ENCODE data around the gene PPIL6.

DNA sequence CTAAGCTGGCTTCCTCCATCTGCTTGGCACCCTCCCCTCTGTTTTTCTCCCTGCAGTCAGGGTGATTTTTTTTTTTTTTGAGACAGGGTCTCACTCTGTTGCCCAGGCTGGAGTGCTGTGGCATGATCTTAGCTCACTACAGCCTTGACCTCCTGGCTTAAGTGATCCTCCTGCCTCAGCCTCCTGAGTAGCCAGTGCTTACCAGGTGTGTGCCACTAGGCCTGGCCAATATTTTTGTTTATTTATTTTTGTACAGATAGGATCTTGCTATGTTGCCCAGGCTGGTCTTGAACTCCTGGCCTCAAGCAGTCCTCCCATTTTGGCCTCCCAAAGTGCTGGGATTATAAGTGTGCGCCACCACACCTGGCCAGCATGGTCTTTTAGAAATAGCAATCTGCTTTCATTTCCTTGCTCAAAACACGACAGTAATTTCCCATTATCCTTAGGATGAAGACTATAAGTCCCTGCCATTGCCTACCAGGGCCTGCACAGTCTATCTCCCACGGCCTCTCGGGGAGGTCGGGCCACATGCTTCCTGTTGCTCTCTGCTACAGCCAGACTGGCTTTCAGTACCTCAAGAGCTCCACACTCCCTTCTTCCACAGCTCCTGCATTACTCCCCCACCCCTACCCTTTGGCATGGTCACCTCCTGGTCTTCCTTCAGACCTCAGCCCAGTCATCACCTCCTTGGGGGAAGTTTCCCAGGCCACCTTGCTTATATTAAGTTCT is 47.1 kb downstream of the PPIL6 start:
- TF ChIP-seq, protein P1, sequence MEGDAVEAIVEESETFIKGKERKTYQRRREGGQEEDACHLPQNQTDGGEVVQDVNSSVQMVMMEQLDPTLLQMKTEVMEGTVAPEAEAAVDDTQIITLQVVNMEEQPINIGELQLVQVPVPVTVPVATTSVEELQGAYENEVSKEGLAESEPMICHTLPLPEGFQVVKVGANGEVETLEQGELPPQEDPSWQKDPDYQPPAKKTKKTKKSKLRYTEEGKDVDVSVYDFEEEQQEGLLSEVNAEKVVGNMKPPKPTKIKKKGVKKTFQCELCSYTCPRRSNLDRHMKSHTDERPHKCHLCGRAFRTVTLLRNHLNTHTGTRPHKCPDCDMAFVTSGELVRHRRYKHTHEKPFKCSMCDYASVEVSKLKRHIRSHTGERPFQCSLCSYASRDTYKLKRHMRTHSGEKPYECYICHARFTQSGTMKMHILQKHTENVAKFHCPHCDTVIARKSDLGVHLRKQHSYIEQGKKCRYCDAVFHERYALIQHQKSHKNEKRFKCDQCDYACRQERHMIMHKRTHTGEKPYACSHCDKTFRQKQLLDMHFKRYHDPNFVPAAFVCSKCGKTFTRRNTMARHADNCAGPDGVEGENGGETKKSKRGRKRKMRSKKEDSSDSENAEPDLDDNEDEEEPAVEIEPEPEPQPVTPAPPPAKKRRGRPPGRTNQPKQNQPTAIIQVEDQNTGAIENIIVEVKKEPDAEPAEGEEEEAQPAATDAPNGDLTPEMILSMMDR (IDR thresholded peaks at IDR 0.05; ENCODE audit: low read length) = no peak
- TF ChIP-seq EZH2 (optimal IDR thresholded peaks at IDR 0.05; ENCODE audit: low read depth, low read length) = no peak

Measured in MM.1S (cell line).